ENCODE data around the gene SYT4. TPM values are rescaled to one million over a fixed set of nuclear protein-coding genes. Genes with fewer than 3 reads are reported as not detected.
"Not testable (repeated sequence)": the region's sequence is repeated elsewhere in the genome, so short reads cannot be mapped to it uniquely, and the experiment has no call there.

Gene SYT4
- total RNA-seq, 2 donors from 2014 or later: 0.38 to 0.53 TPM

- Histone ChIP-seq H3K4me1 (ENCODE audit: control insufficient read depth, insufficient read depth, low read length) (no peaks in the 10 kb centered on the region), H3K27me3 (ENCODE audit: control insufficient read depth, insufficient read depth, low read length, poor library complexity, severe bottlenecking) (no peaks in the 10 kb centered on the region), H3K4me3 (ENCODE audit: low read length) (no peak overlapping the region), H3K27ac (ENCODE audit: low read depth, low read length) (no peak overlapping the region), H3K9ac (ENCODE audit: extremely low read depth, low read length, poor library complexity, severe bottlenecking) (no peak overlapping the region), H3K36me3 (ENCODE audit: control insufficient read depth, insufficient read depth, low read length) (no peaks in the 10 kb centered on the region), H3K9me3 (ENCODE audit: control insufficient read depth, low read length) (no peaks in the 10 kb centered on the region)
- Mint-ChIP-seq H3K27ac (no peak overlapping the region), H3K4me3 (no peak overlapping the region), H3K4me1 (no peaks in the 10 kb centered on the region), H3K27me3 (ENCODE audit: insufficient read depth) (no peaks in the 10 kb centered on the region), H3K9me3 (no peaks in the 10 kb centered on the region), H3K36me3 (ENCODE audit: low read depth) (no peaks in the 10 kb centered on the region)
- WGBS, 2 experiments (ENCODE audit: insufficient coverage in 1 of 2, insufficient read length in 1 of 2): 100% methylated on average over 1 of the region's 1 CpG; no CpG with 5 or more reads in 1 of the 2 experiments
- no peak for TF ChIP-seq CTCF (conservative IDR thresholded peaks at IDR 0.05)
- no peak for DNase-seq
Measured at GRCh38 chr18:43312891-43313290, 35.6 kb upstream of the SYT4 start.

GRCh38 chr18:43310239-43310638 lies 32.9 kb upstream of the SYT4 start:
- no peak overlapping the region for H3K4me3 Mint-ChIP-seq
- H3K4me3 ChIP-seq (ENCODE audit: low read length): no peak overlapping the region
- WGBS, 2 experiments (ENCODE audit: insufficient coverage in 1 of 2, insufficient read length in 1 of 2): 67% methylated on average over 1 of the region's 1 CpG; no CpG with 5 or more reads in 1 of the 2 experiments
- H3K27ac Mint-ChIP-seq: no peak overlapping the region
- DNase-seq: no peak
- H3K9me3 Mint-ChIP-seq: no peaks in the 10 kb centered on the region
- no peaks in the 10 kb centered on the region for H3K27me3 Mint-ChIP-seq (ENCODE audit: insufficient read depth)
- no peak overlapping the region for H3K9ac ChIP-seq (ENCODE audit: extremely low read depth, low read length, poor library complexity, severe bottlenecking)
- H3K4me1 ChIP-seq (ENCODE audit: control insufficient read depth, insufficient read depth, low read length): no peaks in the 10 kb centered on the region
- no peaks in the 10 kb centered on the region for H3K36me3 Mint-ChIP-seq (ENCODE audit: low read depth)
- H3K9me3 ChIP-seq (ENCODE audit: control insufficient read depth, low read length): no peaks in the 10 kb centered on the region
- H3K27me3 ChIP-seq (ENCODE audit: control insufficient read depth, insufficient read depth, low read length, poor library complexity, severe bottlenecking): no peaks in the 10 kb centered on the region
- no peaks in the 10 kb centered on the region for H3K36me3 ChIP-seq (ENCODE audit: control insufficient read depth, insufficient read depth, low read length)
- TF ChIP-seq CTCF (conservative IDR thresholded peaks at IDR 0.05): no peak
- H3K4me1 Mint-ChIP-seq: no peaks in the 10 kb centered on the region
- H3K27ac ChIP-seq (ENCODE audit: low read depth, low read length): no peak overlapping the region

GRCh38 chr18:43303376-43303775 lies 26.1 kb upstream of the SYT4 start:
- WGBS, 2 experiments (ENCODE audit: insufficient coverage in 1 of 2, insufficient read length in 1 of 2): 89 to 93% methylated on average over 1 to 2 of the region's 2 CpGs
- no peaks in the 10 kb centered on the region for H3K36me3 Mint-ChIP-seq (ENCODE audit: low read depth)
- Histone ChIP-seq H3K9me3 (ENCODE audit: control insufficient read depth, low read length) (no peaks in the 10 kb centered on the region), H3K9ac (ENCODE audit: extremely low read depth, low read length, poor library complexity, severe bottlenecking) (no peak overlapping the region), H3K36me3 (ENCODE audit: control insufficient read depth, insufficient read depth, low read length) (no peaks in the 10 kb centered on the region), H3K27me3 (ENCODE audit: control insufficient read depth, insufficient read depth, low read length, poor library complexity, severe bottlenecking) (no peaks in the 10 kb centered on the region), H3K27ac (ENCODE audit: low read depth, low read length) (no peak overlapping the region), H3K4me3 (ENCODE audit: low read length) (no peak overlapping the region), H3K4me1 (ENCODE audit: control insufficient read depth, insufficient read depth, low read length) (no peaks in the 10 kb centered on the region)
- no peak overlapping the region for H3K4me3 Mint-ChIP-seq
- no peak overlapping the region for H3K27ac Mint-ChIP-seq
- H3K4me1 Mint-ChIP-seq: no peaks in the 10 kb centered on the region
- H3K9me3 Mint-ChIP-seq: peaks cover 4% of the 10 kb centered on the region
- TF ChIP-seq CTCF (conservative IDR thresholded peaks at IDR 0.05): no peak
- DNase-seq: no peak
- H3K27me3 Mint-ChIP-seq (ENCODE audit: insufficient read depth): no peaks in the 10 kb centered on the region

- H3K27ac Mint-ChIP-seq; H3K4me3 Mint-ChIP-seq; H3K27me3 Mint-ChIP-seq (ENCODE audit: insufficient read depth); H3K27ac ChIP-seq (ENCODE audit: low read depth, low read length); H3K4me1 ChIP-seq (ENCODE audit: control insufficient read depth, insufficient read depth, low read length); H3K27me3 ChIP-seq (ENCODE audit: control insufficient read depth, insufficient read depth, low read length, poor library complexity, severe bottlenecking); H3K36me3 Mint-ChIP-seq (ENCODE audit: low read depth); H3K36me3 ChIP-seq (ENCODE audit: control insufficient read depth, insufficient read depth, low read length); H3K4me3 ChIP-seq (ENCODE audit: low read length); H3K4me1 Mint-ChIP-seq; DNase-seq; H3K9me3 ChIP-seq (ENCODE audit: control insufficient read depth, low read length); H3K9ac ChIP-seq (ENCODE audit: extremely low read depth, low read length, poor library complexity, severe bottlenecking): not testable (repeated sequence)
- 87 to 92% methylated on average over 3 to 11 of the region's 11 CpGs for WGBS, 2 experiments (ENCODE audit: insufficient coverage in 1 of 2, insufficient read length in 1 of 2)
- H3K9me3 Mint-ChIP-seq: peaks cover 12% of the 10 kb centered on the region
Measured at GRCh38 chr18:43286187-43286586, 8.9 kb upstream of the SYT4 start.

Measured in endodermal cell (in vitro differentiated cells).